ENCODE results near the gene CDH6.

Gene CDH6

DNA sequence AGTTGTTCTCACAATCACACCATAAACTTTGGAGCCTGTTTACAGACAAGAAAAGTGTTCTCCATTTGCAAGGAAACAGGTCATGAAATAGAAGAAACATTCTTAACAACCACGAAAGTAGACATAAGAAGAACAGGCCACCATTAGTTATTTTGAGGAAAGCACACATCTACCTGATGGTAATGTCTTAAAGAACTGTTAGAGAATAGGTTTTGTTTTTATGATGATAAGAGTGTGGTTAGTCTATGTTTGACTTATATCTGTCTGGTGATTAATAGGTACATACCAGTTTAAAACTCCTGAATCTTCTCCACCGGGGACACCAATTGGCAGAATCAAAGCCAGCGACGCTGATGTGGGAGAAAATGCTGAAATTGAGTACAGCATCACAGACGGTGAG, 108.3 kb downstream of the CDH6 start:
- TF ChIP-seq, protein P1, sequence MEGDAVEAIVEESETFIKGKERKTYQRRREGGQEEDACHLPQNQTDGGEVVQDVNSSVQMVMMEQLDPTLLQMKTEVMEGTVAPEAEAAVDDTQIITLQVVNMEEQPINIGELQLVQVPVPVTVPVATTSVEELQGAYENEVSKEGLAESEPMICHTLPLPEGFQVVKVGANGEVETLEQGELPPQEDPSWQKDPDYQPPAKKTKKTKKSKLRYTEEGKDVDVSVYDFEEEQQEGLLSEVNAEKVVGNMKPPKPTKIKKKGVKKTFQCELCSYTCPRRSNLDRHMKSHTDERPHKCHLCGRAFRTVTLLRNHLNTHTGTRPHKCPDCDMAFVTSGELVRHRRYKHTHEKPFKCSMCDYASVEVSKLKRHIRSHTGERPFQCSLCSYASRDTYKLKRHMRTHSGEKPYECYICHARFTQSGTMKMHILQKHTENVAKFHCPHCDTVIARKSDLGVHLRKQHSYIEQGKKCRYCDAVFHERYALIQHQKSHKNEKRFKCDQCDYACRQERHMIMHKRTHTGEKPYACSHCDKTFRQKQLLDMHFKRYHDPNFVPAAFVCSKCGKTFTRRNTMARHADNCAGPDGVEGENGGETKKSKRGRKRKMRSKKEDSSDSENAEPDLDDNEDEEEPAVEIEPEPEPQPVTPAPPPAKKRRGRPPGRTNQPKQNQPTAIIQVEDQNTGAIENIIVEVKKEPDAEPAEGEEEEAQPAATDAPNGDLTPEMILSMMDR (conservative IDR thresholded peaks at IDR 0.05; ENCODE audit: low read length) = no peak
- DNase-seq (ENCODE audit: low read depth) = no peak
- H3K4me3 ChIP-seq (ENCODE audit: low read length) = no peak overlapping the region

DNA sequence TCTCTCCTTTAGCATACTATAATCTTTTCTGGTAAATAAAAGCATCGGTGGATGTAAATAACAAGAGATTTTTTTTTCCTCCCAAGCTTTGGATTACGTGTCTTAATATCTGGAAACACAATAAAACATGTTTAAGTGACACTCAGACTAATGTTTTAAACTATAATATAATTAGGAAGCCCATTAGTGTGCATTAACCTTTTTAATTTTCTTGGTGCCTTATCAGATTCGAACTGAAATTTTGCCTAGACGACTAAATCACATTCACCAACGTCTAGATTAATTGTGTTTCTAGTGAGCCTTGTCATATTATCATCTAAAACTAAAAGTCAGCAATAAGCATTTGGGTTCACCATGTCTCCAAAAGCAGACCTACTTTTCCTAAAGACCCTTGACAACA, 110.2 kb downstream of the CDH6 start:
- DNase-seq (ENCODE audit: low read depth) = no peak
- H3K4me3 ChIP-seq (ENCODE audit: low read length) = no peak overlapping the region
- TF ChIP-seq, protein P1 (conservative IDR thresholded peaks at IDR 0.05; ENCODE audit: low read length) = no peak

DNA sequence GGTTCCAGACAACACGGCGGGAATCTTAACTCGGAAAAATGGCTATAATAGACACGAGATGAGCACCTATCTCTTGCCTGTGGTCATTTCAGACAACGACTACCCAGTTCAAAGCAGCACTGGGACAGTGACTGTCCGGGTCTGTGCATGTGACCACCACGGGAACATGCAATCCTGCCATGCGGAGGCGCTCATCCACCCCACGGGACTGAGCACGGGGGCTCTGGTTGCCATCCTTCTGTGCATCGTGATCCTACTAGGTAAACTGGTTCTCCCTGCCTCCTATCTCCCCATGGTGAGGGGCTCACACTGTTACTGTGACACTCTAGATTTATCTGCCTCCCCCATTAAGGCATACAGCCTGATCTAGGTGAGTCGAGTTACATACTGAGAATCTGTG, 124.2 kb downstream of the CDH6 start:
- H3K4me3 ChIP-seq (ENCODE audit: low read length) = no peak overlapping the region
- TF ChIP-seq, protein P1 (conservative IDR thresholded peaks at IDR 0.05; ENCODE audit: low read length) = no peak
- DNase-seq (ENCODE audit: low read depth) = no peak

DNA sequence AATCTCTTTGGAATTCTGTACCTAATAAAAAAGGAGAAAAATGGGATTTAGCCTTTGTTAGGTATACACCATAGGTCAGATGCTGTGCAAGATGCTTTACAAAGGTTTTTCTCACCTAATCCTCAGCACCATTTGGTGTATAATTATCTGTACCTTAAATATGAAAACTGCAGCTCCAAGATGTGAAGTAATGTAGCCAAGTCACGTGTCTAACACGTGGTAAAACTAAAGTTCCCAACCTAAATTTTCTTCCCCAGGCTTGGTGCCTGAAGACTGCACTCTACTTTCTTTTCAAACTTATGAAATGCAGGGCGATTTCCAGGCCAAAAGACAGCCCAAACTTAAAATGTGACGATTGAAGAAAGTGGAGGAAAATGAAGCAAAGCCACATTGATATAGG, 125.8 kb downstream of the CDH6 start:
- TF ChIP-seq, protein P1 (conservative IDR thresholded peaks at IDR 0.05; ENCODE audit: low read length) = no peak
- H3K4me3 ChIP-seq (ENCODE audit: low read length) = no peak overlapping the region
- DNase-seq (ENCODE audit: low read depth) = no peak

DNA sequence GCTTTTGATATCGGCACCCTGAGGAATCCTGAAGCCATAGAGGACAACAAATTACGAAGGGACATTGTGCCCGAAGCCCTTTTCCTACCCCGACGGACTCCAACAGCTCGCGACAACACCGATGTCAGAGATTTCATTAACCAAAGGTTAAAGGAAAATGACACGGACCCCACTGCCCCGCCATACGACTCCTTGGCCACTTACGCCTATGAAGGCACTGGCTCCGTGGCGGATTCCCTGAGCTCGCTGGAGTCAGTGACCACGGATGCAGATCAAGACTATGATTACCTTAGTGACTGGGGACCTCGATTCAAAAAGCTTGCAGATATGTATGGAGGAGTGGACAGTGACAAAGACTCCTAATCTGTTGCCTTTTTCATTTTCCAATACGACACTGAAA, 129.5 kb downstream of the CDH6 start:
- no peak for DNase-seq (ENCODE audit: low read depth)
- H3K4me3 ChIP-seq (ENCODE audit: low read length) = no peak overlapping the region
- TF ChIP-seq, protein P1 (conservative IDR thresholded peaks at IDR 0.05; ENCODE audit: low read length) = no peak

DNA sequence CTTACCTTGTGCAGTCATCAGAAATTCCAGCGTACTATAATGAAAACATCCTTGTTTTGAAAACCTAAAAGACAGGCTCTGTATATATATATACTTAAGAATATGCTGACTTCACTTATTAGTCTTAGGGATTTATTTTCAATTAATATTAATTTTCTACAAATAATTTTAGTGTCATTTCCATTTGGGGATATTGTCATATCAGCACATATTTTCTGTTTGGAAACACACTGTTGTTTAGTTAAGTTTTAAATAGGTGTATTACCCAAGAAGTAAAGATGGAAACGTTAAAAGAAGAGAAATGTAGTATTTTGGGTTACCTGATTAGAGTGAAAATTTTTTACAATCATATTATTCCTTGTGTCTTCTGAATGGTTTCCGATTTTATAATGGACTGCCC, 131.4 kb downstream of the CDH6 start:
- DNase-seq (ENCODE audit: low read depth) = no peak
- H3K4me3 ChIP-seq (ENCODE audit: low read length) = no peak overlapping the region
- TF ChIP-seq, protein P1 (conservative IDR thresholded peaks at IDR 0.05; ENCODE audit: low read length) = no peak

DNA sequence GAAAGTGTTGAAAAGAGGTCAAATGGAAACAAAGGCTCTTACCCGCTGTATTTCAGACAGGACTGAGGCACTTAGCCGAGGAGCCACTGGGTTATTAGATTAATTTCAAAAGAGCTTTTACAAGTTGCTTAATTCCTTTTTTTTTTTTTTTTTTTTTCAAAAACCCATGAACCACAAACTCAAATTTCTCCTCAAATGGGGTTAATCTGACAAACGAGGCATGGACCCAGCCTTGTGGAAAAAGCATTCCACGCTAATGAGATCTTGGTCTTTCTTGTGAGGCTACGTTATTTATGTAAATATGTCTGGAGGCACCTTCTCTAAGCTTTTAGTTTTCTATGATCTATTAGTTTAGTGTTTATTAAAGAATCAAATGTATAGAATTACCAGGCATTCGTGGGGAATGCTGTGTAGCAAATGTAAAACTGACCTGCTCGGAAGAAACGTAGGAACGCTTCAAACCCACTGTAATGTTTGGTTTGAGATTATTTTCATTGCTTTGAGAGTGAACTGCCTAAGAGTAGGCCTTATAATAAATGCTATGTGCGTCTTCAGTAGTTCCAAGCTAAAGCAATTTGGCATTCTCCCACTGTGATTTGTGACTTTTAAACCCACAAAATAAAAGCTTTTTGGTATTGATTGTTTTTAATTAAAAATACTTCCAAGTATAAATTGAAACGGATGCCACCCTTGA, 134.7 kb downstream of the CDH6 start:
- H3K4me3 ChIP-seq (ENCODE audit: low read length) = no peak overlapping the region
- TF ChIP-seq, protein P1 (conservative IDR thresholded peaks at IDR 0.05; ENCODE audit: low read length) = no peak
- no peak for DNase-seq (ENCODE audit: low read depth)
